HepG2 (cell line): Measurements from ENCODE around the gene DHX57. TPM values are rescaled to one million over a fixed set of nuclear protein-coding genes. Genes with fewer than 3 reads are reported as not detected.

Experiments
- BCL6 ChIP-seq: IDR thresholded peaks from 2 replicates; pipeline ENCODE4 v1.6.1; 2016; ENCODE audit warnings: missing genetic modification reagents, missing compliant biosample characterization
- CBX5 ChIP-seq: sonication (generic); formaldehyde crosslinking; IDR thresholded peaks from 2 replicates; pipeline ENCODE4 v1.4.0; 2020; ENCODE audit warnings: missing genetic modification reagents, borderline replicate concordance
- MEIS1 ChIP-seq: sonication (generic); formaldehyde crosslinking; IDR thresholded peaks from 2 replicates; pipeline ENCODE4 v1.9.0; 2021; ENCODE audit warnings: mild to moderate bottlenecking, missing genetic modification reagents, moderate library complexity, borderline replicate concordance
- NFAT5 ChIP-seq: sonication (generic); formaldehyde crosslinking; IDR thresholded peaks from 2 replicates; pipeline ENCODE4 v1.4.0; 2020; ENCODE audit warnings: missing genetic modification reagents
- NR3C1 ChIP-seq: sonication (generic); formaldehyde crosslinking; IDR thresholded peaks from 2 replicates; pipeline ENCODE4 v1.4.0; 2020; ENCODE audit warnings: missing genetic modification reagents
- REL ChIP-seq: sonication (generic); formaldehyde crosslinking; conservative IDR thresholded peaks from 2 replicates; pipeline ENCODE4 v1.8.0; 2022; ENCODE audit warnings: mild to moderate bottlenecking, missing genetic modification reagents, moderate library complexity
- SNAPC2 ChIP-seq: sonication (generic); formaldehyde crosslinking; IDR thresholded peaks from 2 replicates; pipeline ENCODE4 v1.8.1; 2022; ENCODE audit warnings: mild to moderate bottlenecking, missing genetic modification reagents
- TEF ChIP-seq: sonication (generic); formaldehyde crosslinking; IDR thresholded peaks from 2 replicates; pipeline ENCODE4 v1.5.0; 2020; ENCODE audit warnings: missing genetic modification reagents
- ZNF563 ChIP-seq: sonication (generic); formaldehyde crosslinking; IDR thresholded peaks from 2 replicates; pipeline ENCODE4 v1.8.0; 2022; ENCODE audit warnings: mild to moderate bottlenecking, moderate library complexity, missing genetic modification reagents
- ZNF598 ChIP-seq: sonication (generic); formaldehyde crosslinking; IDR thresholded peaks from 2 replicates; pipeline ENCODE4 v1.5.1; 2020; ENCODE audit warnings: mild to moderate bottlenecking, missing genetic modification reagents, borderline replicate concordance
- polyA plus RNA-seq, 8 experiments: library from polyadenylated mRNA; depleted of rRNA in 3 of 8; stranded (reverse) in 7 of 8; unstranded in 1 of 8; fragments of >200 nt; fragmentation: Illumina TruSeq in 4 of 8; extraction: Trizol in 4 of 8; gene quantifications; 2 replicates each; pipeline versions ENCODE4 v1.2.1 to v1.2.3, GENCODE V29; 2011 to 2016; ENCODE audit warnings: low read depth in 4 of 8, missing spikeins in 1 of 8, mixed read lengths in 1 of 8; ENCODE audit not compliant: insufficient read depth in 1 of 8
- total RNA-seq, 5 experiments: library from RNA; depleted of rRNA; stranded (reverse); fragments of >200 nt; fragmentation: Illumina TruSeq; extraction: Trizol; gene quantifications; 2 replicates each; pipeline ENCODE4 v1.2.3, GENCODE V29; 2016; ENCODE audit warnings: low read depth in 1 of 5
- TF ChIP-seq, protein P1 (sequence below): sonication (generic); formaldehyde crosslinking; IDR thresholded peaks from 2 replicates; pipeline ENCODE4 v1.5.0; 2020; ENCODE audit warnings: mild to moderate bottlenecking, missing genetic modification reagents, borderline replicate concordance
- TF ChIP-seq, protein P2 (sequence below): sonication (generic); formaldehyde crosslinking; IDR thresholded peaks from 2 replicates; pipeline ENCODE4 v1.4.0; 2020; ENCODE audit warnings: missing genetic modification reagents

Gene DHX57
- total and polyA plus RNA-seq, 2 of the 13 experiments (the other 11 are each of a cell fraction or from before 2014, with no cell fraction given): 9.2 to 24.2 TPM

- TF ChIP-seq, protein P1, sequence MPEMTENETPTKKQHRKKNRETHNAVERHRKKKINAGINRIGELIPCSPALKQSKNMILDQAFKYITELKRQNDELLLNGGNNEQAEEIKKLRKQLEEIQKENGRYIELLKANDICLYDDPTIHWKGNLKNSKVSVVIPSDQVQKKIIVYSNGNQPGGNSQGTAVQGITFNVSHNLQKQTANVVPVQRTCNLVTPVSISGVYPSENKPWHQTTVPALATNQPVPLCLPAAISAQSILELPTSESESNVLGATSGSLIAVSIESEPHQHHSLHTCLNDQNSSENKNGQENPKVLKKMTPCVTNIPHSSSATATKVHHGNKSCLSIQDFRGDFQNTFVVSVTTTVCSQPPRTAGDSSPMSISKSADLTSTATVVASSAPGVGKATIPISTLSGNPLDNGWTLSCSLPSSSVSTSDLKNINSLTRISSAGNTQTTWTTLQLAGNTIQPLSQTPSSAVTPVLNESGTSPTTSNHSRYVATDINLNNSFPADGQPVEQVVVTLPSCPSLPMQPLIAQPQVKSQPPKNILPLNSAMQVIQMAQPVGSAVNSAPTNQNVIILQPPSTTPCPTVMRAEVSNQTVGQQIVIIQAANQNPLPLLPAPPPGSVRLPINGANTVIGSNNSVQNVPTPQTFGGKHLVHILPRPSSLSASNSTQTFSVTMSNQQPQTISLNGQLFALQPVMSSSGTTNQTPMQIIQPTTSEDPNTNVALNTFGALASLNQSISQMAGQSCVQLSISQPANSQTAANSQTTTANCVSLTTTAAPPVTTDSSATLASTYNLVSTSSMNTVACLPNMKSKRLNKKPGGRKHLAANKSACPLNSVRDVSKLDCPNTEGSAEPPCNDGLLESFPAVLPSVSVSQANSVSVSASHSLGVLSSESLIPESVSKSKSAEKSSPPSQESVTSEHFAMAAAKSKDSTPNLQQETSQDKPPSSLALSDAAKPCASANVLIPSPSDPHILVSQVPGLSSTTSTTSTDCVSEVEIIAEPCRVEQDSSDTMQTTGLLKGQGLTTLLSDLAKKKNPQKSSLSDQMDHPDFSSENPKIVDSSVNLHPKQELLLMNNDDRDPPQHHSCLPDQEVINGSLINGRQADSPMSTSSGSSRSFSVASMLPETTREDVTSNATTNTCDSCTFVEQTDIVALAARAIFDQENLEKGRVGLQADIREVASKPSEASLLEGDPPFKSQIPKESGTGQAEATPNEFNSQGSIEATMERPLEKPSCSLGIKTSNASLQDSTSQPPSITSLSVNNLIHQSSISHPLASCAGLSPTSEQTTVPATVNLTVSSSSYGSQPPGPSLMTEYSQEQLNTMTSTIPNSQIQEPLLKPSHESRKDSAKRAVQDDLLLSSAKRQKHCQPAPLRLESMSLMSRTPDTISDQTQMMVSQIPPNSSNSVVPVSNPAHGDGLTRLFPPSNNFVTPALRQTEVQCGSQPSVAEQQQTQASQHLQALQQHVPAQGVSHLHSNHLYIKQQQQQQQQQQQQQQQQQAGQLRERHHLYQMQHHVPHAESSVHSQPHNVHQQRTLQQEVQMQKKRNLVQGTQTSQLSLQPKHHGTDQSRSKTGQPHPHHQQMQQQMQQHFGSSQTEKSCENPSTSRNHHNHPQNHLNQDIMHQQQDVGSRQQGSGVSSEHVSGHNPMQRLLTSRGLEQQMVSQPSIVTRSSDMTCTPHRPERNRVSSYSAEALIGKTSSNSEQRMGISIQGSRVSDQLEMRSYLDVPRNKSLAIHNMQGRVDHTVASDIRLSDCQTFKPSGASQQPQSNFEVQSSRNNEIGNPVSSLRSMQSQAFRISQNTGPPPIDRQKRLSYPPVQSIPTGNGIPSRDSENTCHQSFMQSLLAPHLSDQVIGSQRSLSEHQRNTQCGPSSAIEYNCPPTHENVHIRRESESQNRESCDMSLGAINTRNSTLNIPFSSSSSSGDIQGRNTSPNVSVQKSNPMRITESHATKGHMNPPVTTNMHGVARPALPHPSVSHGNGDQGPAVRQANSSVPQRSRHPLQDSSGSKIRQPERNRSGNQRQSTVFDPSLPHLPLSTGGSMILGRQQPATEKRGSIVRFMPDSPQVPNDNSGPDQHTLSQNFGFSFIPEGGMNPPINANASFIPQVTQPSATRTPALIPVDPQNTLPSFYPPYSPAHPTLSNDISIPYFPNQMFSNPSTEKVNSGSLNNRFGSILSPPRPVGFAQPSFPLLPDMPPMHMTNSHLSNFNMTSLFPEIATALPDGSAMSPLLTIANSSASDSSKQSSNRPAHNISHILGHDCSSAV: no peak
- no peak for TF ChIP-seq ZNF563 (CRISPR knock-in tag)
- peak; percentile 57; the same call in 1 of the 2 replicates for TF ChIP-seq MEIS1 (CRISPR knock-in tag)
- TF ChIP-seq TEF (CRISPR knock-in tag): no peak
- TF ChIP-seq BCL6 (CRISPR knock-in tag): 0 out of 2 replicates have a peak, but pooled peaks have one; percentile 31
- TF ChIP-seq ZNF598 (CRISPR knock-in tag): no peak
- TF ChIP-seq SNAPC2 (CRISPR knock-in tag): no peak
- no peak for TF ChIP-seq REL (CRISPR knock-in tag)
- TF ChIP-seq CBX5 (CRISPR knock-in tag): no peak
- no peak for TF ChIP-seq NFAT5 (CRISPR knock-in tag)
- TF ChIP-seq NR3C1: no peak
- TF ChIP-seq, protein P2, sequence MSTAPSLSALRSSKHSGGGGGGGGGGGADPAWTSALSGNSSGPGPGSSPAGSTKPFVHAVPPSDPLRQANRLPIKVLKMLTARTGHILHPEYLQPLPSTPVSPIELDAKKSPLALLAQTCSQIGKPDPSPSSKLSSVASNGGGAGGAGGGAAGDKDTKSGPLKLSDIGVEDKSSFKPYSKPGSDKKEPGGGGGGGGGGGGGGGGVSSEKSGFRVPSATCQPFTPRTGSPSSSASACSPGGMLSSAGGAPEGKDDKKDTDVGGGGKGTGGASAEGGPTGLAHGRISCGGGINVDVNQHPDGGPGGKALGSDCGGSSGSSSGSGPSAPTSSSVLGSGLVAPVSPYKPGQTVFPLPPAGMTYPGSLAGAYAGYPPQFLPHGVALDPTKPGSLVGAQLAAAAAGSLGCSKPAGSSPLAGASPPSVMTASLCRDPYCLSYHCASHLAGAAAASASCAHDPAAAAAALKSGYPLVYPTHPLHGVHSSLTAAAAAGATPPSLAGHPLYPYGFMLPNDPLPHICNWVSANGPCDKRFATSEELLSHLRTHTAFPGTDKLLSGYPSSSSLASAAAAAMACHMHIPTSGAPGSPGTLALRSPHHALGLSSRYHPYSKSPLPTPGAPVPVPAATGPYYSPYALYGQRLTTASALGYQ (CRISPR knock-in tag): peak; percentile 78; the same call in 1 of the 2 replicates
Measured at GRCh38 chr2:38907743-38908562, 32.2 kb upstream of the DHX57 start (continued).
